Measurements from ENCODE around the gene SYTL2. TPM values are rescaled to one million over a fixed set of nuclear protein-coding genes. Genes with fewer than 3 reads are reported as not detected.
A peak's percentile ranks its signal among the peaks of the same experiment; 100 is the strongest.

Gene SYTL2
- polyA plus RNA-seq, 1 experiment = 43.5 TPM

- no peaks in the 10 kb centered on the region for H3K27me3 ChIP-seq (ENCODE audit: control insufficient read depth, insufficient read depth, low read length)
- peak; percentile 68 for DNase-seq (ENCODE audit: low read depth)
- no peak for TF ChIP-seq CTCF (IDR thresholded peaks at IDR 0.05; ENCODE audit: insufficient read depth, low read depth, low read length)
- H3K36me3 ChIP-seq (ENCODE audit: control insufficient read depth, insufficient read depth, low read length) = no peaks in the 10 kb centered on the region
- CTCF ChIA-PET = interaction anchor here (0.9 to 1.8 kb wide), 5 partner anchors 11 to 169 kb away, joined by 3 to 6 read pairs (median 3); partner anchors contain the start of gene CCDC83
- POLR2A ChIA-PET = no interaction called here
- H3K4me3 ChIP-seq (ENCODE audit: low read depth, low read length) = peak within 1 kb of the TSS; percentile 12
These were observed 125.0 kb downstream of the SYTL2 start, which contains the start of gene CCDC89 for GRCh38 chr11:85685820-85686459. Gene CCDC89, minus strand, starts transcription at chr11:85686195. Its CDS starts 65 bp downstream, at chr11:85686130.

- ChIA-PET POLR2A (interaction anchor here (0.6 kb wide), 1 partner anchor 94 kb away, joined by 3 read pairs; no protein-coding TSS in a partner anchor), CTCF (interaction anchor here (1.3 to 1.8 kb wide), 4 partner anchors 12 to 170 kb away, joined by 3 to 6 read pairs (median 4); partner anchors contain the start of gene CCDC83)
- no peaks in the 10 kb centered on the region for H3K36me3 ChIP-seq (ENCODE audit: control insufficient read depth, insufficient read depth, low read length)
- TF ChIP-seq CTCF (IDR thresholded peaks at IDR 0.05; ENCODE audit: insufficient read depth, low read depth, low read length) = no peak
- DNase-seq (ENCODE audit: low read depth) = no peak
- no peaks in the 10 kb centered on the region for H3K27me3 ChIP-seq (ENCODE audit: control insufficient read depth, insufficient read depth, low read length)
- H3K4me3 ChIP-seq (ENCODE audit: low read depth, low read length) = peak overlapping the region; percentile 12
These were observed 125.7 kb downstream of the SYTL2 start for GRCh38 chr11:85685125-85685819.

- TF ChIP-seq CTCF (IDR thresholded peaks at IDR 0.05; ENCODE audit: insufficient read depth, low read depth, low read length) = no peak
- peak overlapping the region; percentile 54 for H3K4me3 ChIP-seq (ENCODE audit: low read depth, low read length)
- ChIA-PET CTCF (interaction anchor here (1.6 to 2.1 kb wide), 2 partner anchors 13 to 172 kb away, joined by 3 to 5 read pairs; no protein-coding TSS in a partner anchor), POLR2A (no interaction called here)
- H3K36me3 ChIP-seq (ENCODE audit: control insufficient read depth, insufficient read depth, low read length) = no peaks in the 10 kb centered on the region
- DNase-seq (ENCODE audit: low read depth) = no peak
- H3K27me3 ChIP-seq (ENCODE audit: control insufficient read depth, insufficient read depth, low read length) = no peaks in the 10 kb centered on the region
These were observed 128.3 kb downstream of the SYTL2 start for GRCh38 chr11:85682330-85683305.

- no peak for DNase-seq (ENCODE audit: low read depth)
- CTCF ChIA-PET = interaction anchor here (1.6 to 1.8 kb wide), 2 partner anchors 15 to 31 kb away, joined by 3 to 4 read pairs; no protein-coding TSS in a partner anchor
- TF ChIP-seq CTCF (IDR thresholded peaks at IDR 0.05; ENCODE audit: insufficient read depth, low read depth, low read length) = no peak
- Histone ChIP-seq H3K36me3 (ENCODE audit: control insufficient read depth, insufficient read depth, low read length) (no peaks in the 10 kb centered on the region), H3K4me3 (ENCODE audit: low read depth, low read length) (no peak overlapping the region), H3K27me3 (ENCODE audit: control insufficient read depth, insufficient read depth, low read length) (no peaks in the 10 kb centered on the region)
- POLR2A ChIA-PET = no interaction called here
These were observed 130.0 kb downstream of the SYTL2 start for GRCh38 chr11:85680897-85681296.
